Kidney capillary endothelial cell (primary cell): ENCODE data around the gene WDR82.

Experiments used
- DNase-seq: peaks from one replicate; pipeline ENCODE4 v3.0.0-alpha.2; 2018; ENCODE audit warnings: low spot score

The WDR82 gene

GRCh38 chr3:52238193-52238760 lies 40.2 kb downstream of the WDR82 start:
- DNase-seq: no peak

- peak; percentile 60 for DNase-seq
Measured at GRCh38 chr3:52237657-52238172, 40.7 kb downstream of the WDR82 start.

- no peak for DNase-seq
Measured at GRCh38 chr3:52237006-52237656, 41.3 kb downstream of the WDR82 start.

GRCh38 chr3:52236424-52236886 lies 42.0 kb downstream of the WDR82 start:
- DNase-seq: no peak

- DNase-seq: no peak
Measured at GRCh38 chr3:52234516-52235447, 43.7 kb downstream of the WDR82 start.

- no peak for DNase-seq
Measured at GRCh38 chr3:52233968-52234367, 44.5 kb downstream of the WDR82 start.

- no peak for DNase-seq
Measured at GRCh38 chr3:52233108-52233591, 45.3 kb downstream of the WDR82 start.

GRCh38 chr3:52232279-52233107 lies 46.0 kb downstream of the WDR82 start:
- no peak for DNase-seq

- peak; percentile 56 for DNase-seq
Measured at GRCh38 chr3:52231502-52232278, 46.8 kb downstream of the WDR82 start.

GRCh38 chr3:52230889-52231499 lies 47.5 kb downstream of the WDR82 start:
- no peak for DNase-seq

GRCh38 chr3:52230461-52230860 lies 48.0 kb downstream of the WDR82 start:
- no peak for DNase-seq

GRCh38 chr3:52229656-52230055 lies 48.8 kb downstream of the WDR82 start:
- DNase-seq: no peak

- no peak for DNase-seq
Measured at GRCh38 chr3:52228751-52229291, 49.6 kb downstream of the WDR82 start.

GRCh38 chr3:52228266-52228665 lies 50.2 kb downstream of the WDR82 start:
- no peak for DNase-seq

GRCh38 chr3:52227766-52228165 lies 50.7 kb downstream of the WDR82 start:
- no peak for DNase-seq

GRCh38 chr3:52227117-52227516 lies 51.3 kb downstream of the WDR82 start:
- DNase-seq: no peak

GRCh38 chr3:52226229-52226817 lies 52.1 kb downstream of the WDR82 start:
- DNase-seq: no peak

GRCh38 chr3:52225452-52226228 lies 52.8 kb downstream of the WDR82 start, which contains the start of gene TLR9:
Gene TLR9 (minus strand): TSS chr3:52225645. CDS start chr3:52225529, 116 bp downstream.
- no peak for DNase-seq
